ENCODE measurements around the gene ANKS1B.

The ANKS1B gene

GRCh38 chr12:99984271-99985128, at the start of gene ANKS1B:
Gene ANKS1B, minus strand, starts transcription at chr12:99984936. Its CDS starts 699 bp downstream, at chr12:99984237.
- H3K4me3 ChIP-seq (ENCODE audit: low read depth, low read length) = peak within 1 kb of the TSS; percentile 64
- DNase-seq (ENCODE audit: low read depth) = peak; percentile 31
- TF ChIP-seq, protein P1, sequence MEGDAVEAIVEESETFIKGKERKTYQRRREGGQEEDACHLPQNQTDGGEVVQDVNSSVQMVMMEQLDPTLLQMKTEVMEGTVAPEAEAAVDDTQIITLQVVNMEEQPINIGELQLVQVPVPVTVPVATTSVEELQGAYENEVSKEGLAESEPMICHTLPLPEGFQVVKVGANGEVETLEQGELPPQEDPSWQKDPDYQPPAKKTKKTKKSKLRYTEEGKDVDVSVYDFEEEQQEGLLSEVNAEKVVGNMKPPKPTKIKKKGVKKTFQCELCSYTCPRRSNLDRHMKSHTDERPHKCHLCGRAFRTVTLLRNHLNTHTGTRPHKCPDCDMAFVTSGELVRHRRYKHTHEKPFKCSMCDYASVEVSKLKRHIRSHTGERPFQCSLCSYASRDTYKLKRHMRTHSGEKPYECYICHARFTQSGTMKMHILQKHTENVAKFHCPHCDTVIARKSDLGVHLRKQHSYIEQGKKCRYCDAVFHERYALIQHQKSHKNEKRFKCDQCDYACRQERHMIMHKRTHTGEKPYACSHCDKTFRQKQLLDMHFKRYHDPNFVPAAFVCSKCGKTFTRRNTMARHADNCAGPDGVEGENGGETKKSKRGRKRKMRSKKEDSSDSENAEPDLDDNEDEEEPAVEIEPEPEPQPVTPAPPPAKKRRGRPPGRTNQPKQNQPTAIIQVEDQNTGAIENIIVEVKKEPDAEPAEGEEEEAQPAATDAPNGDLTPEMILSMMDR (IDR thresholded peaks at IDR 0.05; ENCODE audit: control insufficient read depth, extremely low read depth, insufficient read depth) = no peak

GRCh38 chr12:100031836-100032235, 47.1 kb upstream of the ANKS1B start:
- DNase-seq (ENCODE audit: low read depth) = no peak
- TF ChIP-seq, protein P1 (IDR thresholded peaks at IDR 0.05; ENCODE audit: control insufficient read depth, extremely low read depth, insufficient read depth) = no peak
- H3K4me3 ChIP-seq (ENCODE audit: low read depth, low read length) = no peak overlapping the region

DNA sequence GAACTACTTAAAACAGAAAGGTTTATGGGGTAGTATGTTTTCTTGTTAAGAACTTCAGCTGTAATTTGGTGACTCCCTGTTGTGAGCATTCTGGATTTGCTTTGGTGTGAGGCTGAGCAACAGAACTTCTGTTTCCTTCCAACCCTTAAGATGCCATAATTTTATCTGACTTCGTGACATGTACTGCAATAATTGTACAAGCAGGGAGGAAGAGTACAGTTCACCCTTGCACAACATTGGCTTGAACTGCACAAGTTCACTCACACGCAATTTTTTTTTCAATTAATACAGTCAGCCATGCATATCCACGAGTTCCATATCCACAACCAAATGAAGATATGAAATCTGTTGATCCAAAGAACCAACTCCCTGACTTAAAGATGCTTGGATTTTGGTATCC, 42.9 kb upstream of the ANKS1B start:
- no peak overlapping the region for H3K4me3 ChIP-seq (ENCODE audit: low read depth, low read length)
- TF ChIP-seq, protein P1 (IDR thresholded peaks at IDR 0.05; ENCODE audit: control insufficient read depth, extremely low read depth, insufficient read depth) = no peak
- no peak for DNase-seq (ENCODE audit: low read depth)

GRCh38 chr12:100026241-100026640, 41.5 kb upstream of the ANKS1B start:
- no peak for DNase-seq (ENCODE audit: low read depth)
- H3K4me3 ChIP-seq (ENCODE audit: low read depth, low read length) = no peak overlapping the region
- TF ChIP-seq, protein P1 (IDR thresholded peaks at IDR 0.05; ENCODE audit: control insufficient read depth, extremely low read depth, insufficient read depth) = no peak

- no peak overlapping the region for H3K4me3 ChIP-seq (ENCODE audit: low read depth, low read length)
- TF ChIP-seq, protein P1 (IDR thresholded peaks at IDR 0.05; ENCODE audit: control insufficient read depth, extremely low read depth, insufficient read depth) = no peak
- DNase-seq (ENCODE audit: low read depth) = no peak
Observed at GRCh38 chr12:100024974-100025555, 40.3 kb upstream of the ANKS1B start.

GRCh38 chr12:100020370-100020769, 35.6 kb upstream of the ANKS1B start:
- TF ChIP-seq, protein P1 (IDR thresholded peaks at IDR 0.05; ENCODE audit: control insufficient read depth, extremely low read depth, insufficient read depth) = no peak
- no peak overlapping the region for H3K4me3 ChIP-seq (ENCODE audit: low read depth, low read length)
- DNase-seq (ENCODE audit: low read depth) = no peak
